NCI-H748 (cell line): Measurements from ENCODE around the gene FAM169A.
"Not testable (repeated sequence)": the region's sequence is repeated elsewhere in the genome, so short reads cannot be mapped to it uniquely, and the experiment has no call there.

Experiments used
- DNase-seq: peaks from one replicate; lab custom pipeline; 2025; ENCODE audit not compliant: unreplicated experiment; lab: John Stamatoyannopoulos, UW

Gene FAM169A

DNA sequence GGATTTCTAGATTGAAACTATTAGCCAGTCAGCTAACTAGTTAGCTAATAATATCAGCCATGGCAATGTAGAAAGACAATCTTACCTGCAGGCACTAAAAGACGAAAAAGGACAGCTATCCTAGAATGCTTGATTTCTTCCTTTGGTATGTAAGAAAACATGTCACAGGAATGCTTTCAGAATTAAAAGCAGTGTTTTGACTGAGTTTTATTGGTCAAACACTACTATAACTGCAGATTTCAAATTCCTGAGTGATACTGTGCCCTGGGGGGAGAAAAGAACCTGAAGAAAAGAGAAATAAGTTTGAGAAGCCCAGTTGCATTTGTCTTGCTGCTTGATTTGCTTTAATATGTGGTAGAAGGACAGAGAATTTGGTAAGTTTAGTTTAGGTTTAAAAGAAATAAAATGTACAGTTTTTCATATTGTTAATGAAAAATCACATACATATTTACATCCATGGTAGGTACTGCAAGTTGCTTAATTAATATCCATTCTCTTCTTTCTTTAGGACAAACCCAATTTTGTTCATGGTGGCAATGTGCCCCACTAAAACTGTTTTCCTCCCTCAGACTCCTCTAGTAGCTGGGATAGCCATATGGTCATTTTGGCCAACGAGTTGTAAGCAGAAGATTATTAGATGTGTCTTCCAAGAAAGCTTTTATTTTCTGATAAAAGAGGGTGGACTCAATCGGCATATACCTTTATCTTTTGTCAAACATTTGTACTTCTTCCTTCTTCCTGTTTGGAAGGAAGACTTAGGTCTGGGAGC lies 4.3 kb upstream of the FAM169A start:
- DNase-seq = no peak

DNA sequence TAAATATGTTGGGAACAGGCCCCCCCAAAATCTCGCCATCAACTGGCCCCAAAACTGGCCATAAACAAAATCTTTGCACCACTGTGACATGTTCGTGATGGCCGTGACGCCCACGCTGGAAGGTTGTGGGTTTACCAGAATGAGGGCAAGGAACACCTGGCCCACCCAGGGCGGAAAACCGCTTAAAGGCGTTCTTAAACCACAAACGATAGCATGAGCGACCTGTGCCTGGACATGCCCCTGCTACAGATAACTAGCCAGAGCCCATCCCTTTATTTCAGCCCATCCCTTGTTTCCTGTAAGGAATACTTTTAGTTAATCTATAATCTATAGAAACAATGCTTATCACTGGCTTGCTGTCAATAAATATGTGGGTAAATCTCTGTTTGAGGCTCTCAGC lies 3.2 kb upstream of the FAM169A start:
- DNase-seq = not testable (repeated sequence)

DNA sequence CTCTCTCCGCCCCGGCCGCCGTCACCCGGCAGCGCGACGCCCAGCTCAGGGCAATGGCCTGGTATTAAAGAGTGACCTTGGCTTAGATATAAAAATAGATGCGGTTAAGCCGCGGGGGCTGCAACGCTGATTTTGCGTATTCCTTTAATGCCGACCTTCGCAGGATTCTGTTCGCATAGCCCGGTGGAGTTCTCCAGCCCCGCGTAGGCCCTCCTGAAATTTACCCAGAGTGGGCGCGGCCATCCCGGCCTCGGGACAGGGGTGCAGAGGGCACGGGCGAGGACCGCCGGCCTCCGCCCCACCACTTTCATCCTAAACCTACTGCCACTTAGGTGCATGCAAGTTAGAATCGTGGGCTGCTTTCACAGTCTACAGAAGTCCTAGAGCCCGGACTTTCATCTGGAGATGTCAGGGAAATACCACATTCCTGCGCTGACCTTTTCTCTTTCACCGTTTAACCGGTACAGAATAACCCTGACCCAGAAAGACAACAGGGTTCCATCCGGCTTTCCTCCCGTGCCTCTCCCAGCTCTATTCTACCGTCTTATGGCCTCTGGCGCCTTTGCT lies 492 bp upstream of the FAM169A start:
- peak; percentile 47 for DNase-seq

DNA sequence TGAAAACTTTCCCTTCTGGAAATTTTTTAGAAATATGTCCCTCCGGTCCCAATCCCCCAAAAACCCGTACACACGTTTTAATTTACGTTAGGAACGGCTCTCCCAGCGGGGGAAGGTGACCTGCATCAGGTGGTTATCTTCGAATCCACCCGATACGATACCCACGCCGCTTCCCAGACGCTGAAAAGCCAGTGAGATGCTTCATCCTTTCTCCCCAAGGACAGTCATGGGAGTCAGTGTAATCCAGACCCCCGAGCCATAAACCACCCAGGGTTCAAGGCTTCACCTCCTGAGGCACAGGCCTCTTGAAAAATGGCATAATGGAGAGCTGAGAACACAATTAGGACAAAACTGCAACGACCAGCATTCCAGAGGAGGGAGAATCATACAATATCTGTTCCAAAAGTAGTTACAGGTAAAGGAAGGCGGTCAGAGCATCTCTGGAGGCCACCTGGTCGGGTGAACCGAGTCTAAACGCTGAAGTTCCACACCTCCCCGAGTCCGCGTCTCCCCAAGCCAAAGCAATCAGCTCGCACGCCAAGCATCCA lies 857 bp downstream of the FAM169A start:
- DNase-seq = peak; percentile 57

DNA sequence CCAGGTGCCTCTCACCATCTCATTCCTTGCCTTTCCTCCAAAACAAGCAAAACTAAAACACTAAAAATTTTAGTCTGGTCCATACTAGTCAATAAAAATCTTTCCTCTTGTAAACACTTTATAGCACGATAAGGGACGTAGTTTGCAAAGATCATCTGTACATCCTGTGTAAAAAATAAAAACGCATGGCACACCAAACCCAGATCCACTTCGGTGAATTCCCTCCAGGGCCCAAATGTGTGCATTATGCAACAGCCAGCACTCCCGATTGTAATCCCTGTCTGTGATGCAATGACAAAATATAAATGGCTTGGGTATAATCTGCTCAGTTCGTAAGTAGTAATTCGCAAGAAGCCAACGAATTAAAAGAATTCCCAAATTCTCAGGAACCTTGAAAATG lies 1.4 kb downstream of the FAM169A start:
- DNase-seq = peak; percentile 41

DNA sequence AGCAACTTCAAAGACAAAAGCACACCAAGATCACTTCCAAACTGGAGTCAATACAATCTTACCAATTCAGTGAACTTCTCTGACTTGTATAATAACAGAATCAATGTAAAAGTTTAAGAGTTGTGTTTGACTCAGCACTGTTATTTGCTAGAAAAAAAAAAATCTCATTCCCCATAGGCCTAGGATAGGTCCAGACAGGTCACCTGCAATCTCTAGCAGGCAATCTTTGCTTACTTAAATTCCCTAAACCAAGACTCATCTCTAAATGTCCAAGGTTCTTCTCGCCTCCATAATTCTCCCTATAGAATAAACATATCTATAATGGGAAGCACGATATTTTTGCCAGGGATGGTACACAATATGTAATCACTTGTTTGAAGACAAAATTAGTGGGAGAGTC lies 2.5 kb downstream of the FAM169A start:
- no peak for DNase-seq

DNA sequence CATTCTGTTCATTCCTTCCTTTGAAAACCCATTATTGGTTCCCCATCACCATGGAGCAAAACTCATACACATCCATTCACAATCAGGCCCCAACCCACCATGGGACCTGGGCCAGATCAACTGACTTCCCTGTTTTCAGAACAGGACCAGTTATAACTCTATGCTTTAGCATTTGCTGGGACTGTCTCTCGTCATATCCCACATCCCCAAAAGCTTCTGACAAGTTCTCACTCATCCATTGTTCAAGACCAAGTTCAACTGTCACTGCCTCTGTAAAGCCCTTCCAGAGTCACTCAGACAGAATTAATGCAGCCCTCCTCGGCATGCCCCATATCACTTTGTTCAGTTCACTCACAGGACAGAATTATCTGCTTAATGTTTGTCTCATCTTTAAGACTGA lies 4.0 kb downstream of the FAM169A start:
- DNase-seq = no peak

DNA sequence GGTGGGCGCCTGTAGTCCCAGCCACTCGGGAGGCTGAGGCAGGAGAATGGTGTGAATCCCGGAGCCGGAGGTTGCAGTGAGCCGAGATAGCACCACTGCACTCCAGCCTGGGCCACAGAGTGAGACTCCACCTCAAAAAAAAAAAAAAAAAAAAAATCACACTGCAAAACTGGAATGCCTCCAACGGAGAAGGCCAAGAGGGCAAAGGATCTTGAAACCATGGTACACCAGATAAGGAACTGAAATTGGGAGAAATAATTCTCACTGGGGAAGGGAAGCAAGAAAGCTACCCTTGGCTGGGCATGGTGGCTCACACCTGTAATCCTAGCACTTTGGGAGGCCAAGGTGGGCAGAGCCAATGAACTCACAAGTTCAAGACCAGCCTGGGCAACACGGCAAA lies 9.2 kb downstream of the FAM169A start:
- DNase-seq = not testable (repeated sequence)

DNA sequence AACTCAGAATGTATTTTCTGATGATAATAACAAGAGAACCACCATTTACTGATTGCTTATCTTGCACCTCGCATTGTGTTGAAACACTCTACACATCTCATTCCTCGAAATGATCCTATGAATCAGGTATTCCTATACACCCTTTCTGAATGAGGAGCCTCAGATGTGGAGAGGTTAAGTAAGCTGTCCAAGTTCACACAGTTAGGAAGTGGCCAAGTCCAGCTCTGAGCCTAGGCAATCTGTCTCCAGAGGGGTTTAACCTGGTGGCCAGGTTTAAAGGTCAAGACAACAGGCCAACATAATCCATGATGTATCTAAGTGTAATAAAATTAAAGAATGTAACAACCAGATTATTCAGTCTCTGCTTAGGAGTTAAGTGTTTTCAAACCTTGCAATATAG lies 12.9 kb downstream of the FAM169A start:
- DNase-seq = no peak

DNA sequence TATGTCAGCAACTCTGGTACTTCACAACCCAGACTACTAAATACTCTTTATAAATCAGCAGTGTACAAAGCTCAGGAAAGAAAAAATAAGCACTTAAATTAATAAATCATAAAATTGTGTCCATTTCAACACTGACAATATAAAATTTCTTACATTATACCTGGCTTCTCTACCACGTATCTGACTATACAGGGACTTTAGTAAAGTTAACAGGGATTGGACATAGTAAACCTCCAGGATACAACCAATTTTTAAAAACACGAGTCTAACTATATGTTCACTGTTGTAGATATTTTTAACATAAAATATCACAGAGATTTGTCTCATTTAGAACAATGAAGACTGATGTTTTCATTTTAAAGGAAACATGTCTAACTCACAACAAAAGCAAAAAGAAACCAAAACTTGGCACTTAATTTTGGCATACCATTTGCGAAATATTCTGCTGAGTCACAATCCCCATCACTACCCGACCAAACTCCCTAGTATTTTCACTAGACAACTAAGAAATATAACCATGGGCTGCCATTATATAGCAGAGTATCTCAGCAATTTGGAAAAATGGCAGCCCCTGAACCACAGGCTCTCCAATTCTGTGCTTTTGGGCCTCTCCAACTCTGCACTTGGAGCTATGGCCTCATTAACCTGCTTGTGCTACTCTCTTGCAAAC lies 14.4 kb downstream of the FAM169A start:
- DNase-seq = no peak

DNA sequence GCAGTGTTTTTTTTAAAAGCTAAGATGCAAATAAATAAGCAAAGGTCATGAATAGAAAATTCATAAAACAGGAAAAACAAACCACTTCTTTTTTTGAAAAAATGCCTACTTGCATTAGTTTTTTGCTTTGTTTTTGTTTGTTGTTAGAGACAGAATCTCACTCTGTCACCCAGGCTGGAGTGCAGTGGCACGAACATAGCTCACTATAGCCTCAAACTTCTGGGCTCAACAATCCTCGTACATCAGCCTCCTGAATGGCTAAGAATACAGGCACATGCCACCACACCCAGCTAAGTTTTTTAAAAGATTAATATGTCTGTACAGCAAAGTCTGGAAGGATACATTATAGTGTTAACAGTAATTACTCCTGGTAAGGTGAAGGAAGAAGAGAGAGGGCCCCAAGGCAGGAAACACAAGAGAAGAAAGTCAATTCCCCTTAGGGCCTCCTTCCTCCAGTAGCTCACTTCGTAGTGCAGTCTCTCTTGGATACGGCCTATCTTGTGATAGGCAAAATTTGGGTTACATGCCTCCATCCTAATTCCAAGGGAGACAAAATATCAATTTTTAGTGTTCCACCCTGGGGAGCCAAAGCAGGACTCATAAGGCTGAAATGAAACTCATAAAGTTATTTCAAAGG lies 15.3 kb downstream of the FAM169A start:
- no peak for DNase-seq

DNA sequence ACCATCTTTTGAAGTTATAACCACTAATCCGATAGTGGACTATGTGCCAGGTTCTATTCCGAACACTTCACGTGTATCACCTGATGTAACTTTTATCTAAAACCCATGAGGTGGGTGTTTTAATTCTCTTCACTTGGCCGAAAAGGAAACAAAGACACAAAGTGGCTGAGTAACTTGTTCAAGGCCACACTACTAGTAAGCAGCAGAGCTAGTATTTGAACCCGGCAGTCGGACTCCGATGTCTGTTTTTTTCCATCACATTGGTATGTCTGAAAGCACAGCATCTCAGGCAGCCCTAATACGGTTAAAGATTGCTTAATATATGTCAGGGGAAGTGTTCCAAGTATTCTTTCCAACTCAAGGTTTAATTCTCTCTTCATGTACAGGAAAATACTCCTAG lies 16.2 kb downstream of the FAM169A start:
- no peak for DNase-seq

DNA sequence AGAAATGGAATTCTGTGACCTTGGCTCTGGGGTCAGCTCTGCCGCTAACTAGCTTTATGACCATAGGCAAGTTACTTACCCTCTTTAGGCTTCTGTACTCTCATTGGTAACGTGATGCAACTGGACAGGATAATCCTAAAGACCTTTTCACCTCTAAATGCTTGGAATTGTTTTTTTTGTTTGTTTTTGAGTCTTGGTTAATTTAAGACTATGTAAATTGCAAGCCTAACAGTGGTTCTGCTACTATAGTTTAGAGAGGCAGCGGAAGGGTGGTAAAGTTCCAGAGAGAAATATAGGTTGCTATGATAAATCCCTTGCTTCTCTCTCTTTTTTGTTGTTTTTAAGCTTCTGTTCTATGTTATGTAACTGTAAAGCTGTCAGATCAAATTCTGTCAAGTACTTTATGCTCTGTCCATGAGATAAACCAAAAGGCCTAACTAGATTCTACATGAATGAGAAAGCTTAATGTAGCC lies 17.6 kb downstream of the FAM169A start:
- DNase-seq = peak; percentile 9

DNA sequence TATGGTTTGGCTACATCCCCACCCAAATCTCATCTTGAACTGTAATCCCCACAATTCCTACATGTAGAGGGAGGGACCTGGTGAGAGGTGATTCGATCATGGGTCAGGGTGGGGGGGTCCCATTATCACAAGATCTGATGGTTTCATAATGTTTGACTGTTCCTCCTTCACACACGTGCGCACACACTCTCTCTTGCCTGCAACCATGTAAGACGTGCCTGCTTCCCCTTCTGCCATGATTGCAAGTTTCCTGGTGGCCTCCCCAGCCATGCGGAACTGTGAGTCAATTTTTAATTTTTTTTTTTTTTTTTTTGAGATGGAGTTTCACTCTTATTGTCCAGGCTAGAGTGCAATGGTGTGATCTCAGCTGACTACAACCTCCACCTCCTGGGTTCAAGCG lies 27.0 kb downstream of the FAM169A start:
- no peak for DNase-seq

DNA sequence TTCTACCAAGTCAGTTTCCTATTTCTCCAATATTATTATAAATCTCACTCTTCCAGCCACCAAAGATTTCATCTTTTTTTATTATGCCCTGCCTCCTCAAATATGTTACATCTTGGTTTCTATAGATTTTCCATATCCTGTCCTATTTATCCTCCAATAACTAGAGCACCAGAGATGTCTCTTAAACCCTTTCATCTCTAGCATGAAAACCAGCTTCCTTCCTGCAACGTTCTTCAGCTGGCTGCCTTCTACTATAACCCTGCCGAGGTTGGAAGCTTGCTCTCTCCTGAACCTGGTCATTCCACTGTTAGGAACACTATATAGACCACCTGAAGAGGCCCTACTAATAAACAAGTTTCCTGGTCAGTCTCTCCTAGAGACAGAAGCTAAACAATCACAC lies 27.9 kb downstream of the FAM169A start:
- DNase-seq = no peak

DNA sequence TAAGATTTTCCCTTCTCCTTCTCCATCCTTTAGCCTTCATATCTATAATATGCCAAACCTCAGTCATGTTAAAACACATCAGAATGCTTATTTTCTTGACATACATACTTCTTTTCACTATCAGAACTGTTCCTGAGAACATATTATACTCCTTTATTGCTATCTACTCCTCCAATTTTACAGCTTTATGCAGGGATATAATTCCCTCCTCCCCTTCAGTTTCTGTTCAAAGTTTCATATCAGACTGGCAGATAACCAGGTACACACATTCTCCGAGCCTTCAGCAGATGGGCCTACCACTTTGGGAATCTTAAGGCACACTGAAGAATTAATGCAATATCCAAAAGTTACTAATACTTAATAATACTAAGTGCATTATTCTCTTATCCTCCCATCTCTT lies 29.1 kb downstream of the FAM169A start:
- DNase-seq = no peak

DNA sequence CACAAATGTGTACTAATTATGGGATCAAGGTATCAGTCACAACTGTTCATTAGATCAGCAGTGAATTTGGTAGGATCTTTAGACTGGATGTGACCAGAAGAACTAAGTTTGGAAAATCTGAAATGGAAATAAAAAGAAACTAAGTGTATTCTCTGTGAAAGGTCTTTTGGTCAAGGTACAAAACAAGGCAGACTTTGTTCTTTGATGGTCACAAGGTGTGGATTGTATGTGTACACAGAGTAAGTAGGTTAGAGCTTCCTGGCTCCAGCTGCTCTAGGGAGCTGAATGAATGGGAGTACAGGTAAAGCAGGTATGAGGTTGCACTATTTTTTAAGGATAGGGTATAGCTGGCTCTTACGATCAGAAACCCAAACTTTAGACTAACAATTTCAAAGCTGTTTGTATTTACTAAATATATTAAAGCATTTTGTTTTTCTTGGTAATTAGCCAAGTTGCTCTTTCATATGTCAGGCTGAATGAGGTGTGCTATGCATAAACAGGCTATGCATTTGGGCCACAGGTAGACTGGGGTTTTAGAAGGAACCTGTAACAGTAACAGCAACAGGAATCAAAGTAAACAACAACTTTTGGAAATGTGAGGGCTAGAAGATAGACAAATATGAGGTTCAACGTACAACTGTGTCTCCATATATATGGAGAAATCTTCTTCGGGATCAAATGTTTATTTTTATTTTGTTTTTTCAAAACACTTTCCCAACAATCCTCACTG lies 32.5 kb downstream of the FAM169A start:
- peak; percentile 37 for DNase-seq

DNA sequence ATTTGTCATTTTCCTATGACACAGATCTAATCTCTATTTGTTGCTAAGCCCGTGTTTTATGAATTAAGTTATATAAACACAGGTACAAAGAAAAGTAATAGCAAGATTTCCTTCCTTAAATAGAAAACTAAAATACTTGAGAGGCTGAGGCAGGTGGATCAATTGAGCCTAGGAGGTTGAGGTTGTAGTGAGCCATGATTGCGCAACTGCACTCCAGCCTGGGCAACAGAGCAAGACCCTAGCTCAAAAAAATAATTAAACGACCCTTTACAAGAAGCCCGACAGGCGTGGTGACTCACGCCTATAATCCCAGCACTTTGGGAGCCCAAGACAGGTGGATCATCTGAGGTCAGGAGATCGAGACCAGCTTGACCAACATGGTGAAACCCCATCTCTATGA lies 36.8 kb downstream of the FAM169A start:
- no peak for DNase-seq

DNA sequence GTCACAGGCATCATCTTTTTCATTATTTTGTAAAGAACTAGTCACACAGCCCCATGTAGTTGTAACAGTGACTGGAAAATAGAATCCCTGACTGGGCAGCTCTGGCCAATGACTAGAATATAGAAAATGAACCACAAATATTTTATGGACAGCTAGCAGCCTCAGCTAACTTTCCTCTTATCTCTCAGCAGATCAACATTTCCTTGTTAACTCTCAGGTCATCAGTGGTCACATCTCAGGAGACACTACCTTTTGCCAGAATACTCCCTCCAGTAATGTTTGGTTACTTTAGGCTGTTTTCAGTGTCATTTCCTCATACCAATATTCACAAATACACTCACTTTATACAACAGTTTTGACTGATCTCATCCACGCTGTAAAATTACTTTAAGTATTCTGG lies 43.9 kb downstream of the FAM169A start:
- no peak for DNase-seq

DNA sequence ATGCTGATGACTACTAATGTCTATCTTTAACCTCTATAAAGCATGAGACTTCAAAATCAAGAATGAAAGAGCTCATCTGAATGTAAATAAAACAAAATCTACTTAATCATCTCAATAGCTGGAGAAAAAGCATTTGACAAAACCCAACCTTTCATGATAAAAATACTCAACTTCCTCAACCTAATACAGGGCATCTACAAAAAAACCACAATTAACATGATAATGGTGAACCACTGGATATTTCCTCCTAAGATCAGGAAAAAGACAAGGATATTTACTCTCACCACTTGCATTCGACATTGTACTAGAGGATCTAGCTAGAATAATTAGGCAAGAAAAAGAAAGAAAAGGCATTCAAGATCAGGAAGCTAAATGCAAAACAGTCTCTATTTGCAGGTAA lies 49.3 kb downstream of the FAM169A start:
- DNase-seq = no peak

DNA sequence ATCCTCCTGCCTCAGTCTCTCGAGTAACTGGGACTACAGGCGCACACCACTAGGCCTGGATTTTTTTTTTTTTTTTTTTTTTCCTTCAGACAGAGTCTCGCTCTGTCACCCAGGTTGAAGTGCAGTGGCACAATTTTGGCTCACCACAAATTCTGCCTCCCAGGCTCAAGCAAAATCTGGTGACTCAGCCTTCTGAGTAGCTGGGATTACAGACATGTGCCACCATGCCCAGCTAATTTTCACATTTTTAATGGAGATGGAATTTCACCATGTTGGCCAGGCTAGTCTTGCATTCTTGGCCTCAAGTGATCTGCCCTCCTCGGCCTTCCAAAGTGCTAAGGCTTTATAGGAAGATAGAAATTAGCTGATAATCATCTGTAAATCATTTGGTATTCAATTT lies 55.3 kb downstream of the FAM169A start:
- no peak for DNase-seq
